Esophagus muscularis mucosa (tissue), 4 donors: ENCODE results near the gene DIAPH3. TPM values are rescaled to one million over a fixed set of nuclear protein-coding genes. Genes with fewer than 3 reads are reported as not detected.

Source experiments
- DNase-seq: peaks from one replicate; pipeline ENCODE4 v3.0.0-alpha.2; 2017; ENCODE audit errors: extremely low spot score
- H3K27ac ChIP-seq, 4 donors: fragments of 200-600 bp; sonication (generic); replicated peaks in 1 of 4; 1 replicate in 3 of 4; 2 replicates in 1 of 4; pipeline ENCODE4 v1.5.1; 2016 to 2019; ENCODE audit warnings: mild to moderate bottlenecking in 1 of 4
- H3K27me3 ChIP-seq, 4 donors: fragments of 200-600 bp; sonication (generic); one replicate each; pipeline versions ENCODE4 v1.5.1 to v1.6.0; 2016 to 2019
- H3K36me3 ChIP-seq, 4 donors: fragments of 200-600 bp; sonication (generic); one replicate each; pipeline ENCODE4 v1.5.1; 2016 to 2019
- H3K4me1 ChIP-seq, 4 donors: fragments of 200-600 bp; sonication (generic); one replicate each; pipeline ENCODE4 v1.5.1; 2016 to 2019
- H3K4me3 ChIP-seq, 4 donors: fragments of 200-600 bp; sonication (generic); 1 replicate in 2 of 4; 2 replicates in 2 of 4; pipeline ENCODE4 v1.5.1; 2016 to 2019; ENCODE audit warnings: mild to moderate bottlenecking in 4 of 4, moderate library complexity in 1 of 4
- H3K9me3 ChIP-seq, 4 donors: fragments of 200-600 bp; sonication (generic); 1 replicate in 3 of 4; 2 replicates in 1 of 4; pipeline ENCODE4 v1.5.1; 2016 to 2019
- EP300 ChIP-seq: sonication (generic); formaldehyde crosslinking; IDR thresholded peaks from one replicate; pipeline ENCODE4 v1.6.1; 2017; ENCODE audit warnings: antibody characterized with exemption
- POLR2A ChIP-seq: fragments of 450-650 bp; IDR thresholded peaks from one replicate; pipeline ENCODE4 v1.6.1; 2017; ENCODE audit warnings: antibody characterized with exemption, moderate library complexity, mild to moderate bottlenecking, low read depth
- POLR2AphosphoS5 ChIP-seq, 2 donors: sonication (generic); formaldehyde crosslinking; IDR thresholded peaks; one replicate each; pipeline ENCODE4 v1.6.1; 2017; ENCODE audit warnings: antibody characterized with exemption in 2 of 2
- WGBS: methylation state at CpG from one replicate; pipeline ENCODE4 v1.1.5; 2018; 5-methylcytosine and 5-hydroxymethylcytosine counted together
- intact Hi-C: fragments of 100-400 bp; cut with DNase I; formaldehyde crosslinking; loops from one replicate; pipeline ENCODE4 v1.15.1; 2023
- total RNA-seq, 4 donors: library from RNA; depleted of rRNA; stranded (reverse); fragments of >200 nt; gene quantifications; one replicate each; pipeline versions ENCODE4 v1.1.0 to v1.2.1, GENCODE V29; 2016
- TF ChIP-seq, protein P1 (sequence below), 3 experiments: fragments of 200-600 bp in 2 of 3; fragments of 450-650 bp in 1 of 3; sonication (generic) in 2 of 3; IDR thresholded peaks; one replicate each; pipeline ENCODE4 v1.5.1; 2017 to 2019; ENCODE audit warnings: antibody characterized with exemption in 3 of 3, mild to moderate bottlenecking in 2 of 3, moderate library complexity in 1 of 3

The DIAPH3 gene
- total RNA-seq, 4 donors from 2014 or later = under 0.01 to 1.0 (median 0.41) TPM

DNA sequence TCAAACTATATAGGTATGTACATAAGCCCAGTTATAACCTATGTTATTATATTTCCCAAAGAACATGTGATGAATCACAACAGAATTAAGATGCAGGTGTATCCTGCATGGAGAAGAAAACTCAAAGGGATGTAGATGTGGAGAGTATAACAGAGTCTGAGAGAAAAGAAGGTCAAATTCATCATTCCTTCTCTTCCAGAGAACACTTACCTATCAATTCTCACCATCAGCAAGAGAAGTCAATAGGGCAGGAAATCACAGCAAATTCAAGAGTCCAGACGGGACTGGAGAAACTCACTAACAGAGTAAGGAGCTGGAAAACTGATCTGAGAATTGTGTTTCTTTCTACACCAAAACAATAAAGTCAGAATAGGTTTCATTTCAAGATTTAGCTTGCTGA lies 28.4 kb downstream of the DIAPH3 start:
- H3K9me3 ChIP-seq = no peaks in the 10 kb centered on the region
- no peak for TF ChIP-seq POLR2A
- TF ChIP-seq, protein P1, sequence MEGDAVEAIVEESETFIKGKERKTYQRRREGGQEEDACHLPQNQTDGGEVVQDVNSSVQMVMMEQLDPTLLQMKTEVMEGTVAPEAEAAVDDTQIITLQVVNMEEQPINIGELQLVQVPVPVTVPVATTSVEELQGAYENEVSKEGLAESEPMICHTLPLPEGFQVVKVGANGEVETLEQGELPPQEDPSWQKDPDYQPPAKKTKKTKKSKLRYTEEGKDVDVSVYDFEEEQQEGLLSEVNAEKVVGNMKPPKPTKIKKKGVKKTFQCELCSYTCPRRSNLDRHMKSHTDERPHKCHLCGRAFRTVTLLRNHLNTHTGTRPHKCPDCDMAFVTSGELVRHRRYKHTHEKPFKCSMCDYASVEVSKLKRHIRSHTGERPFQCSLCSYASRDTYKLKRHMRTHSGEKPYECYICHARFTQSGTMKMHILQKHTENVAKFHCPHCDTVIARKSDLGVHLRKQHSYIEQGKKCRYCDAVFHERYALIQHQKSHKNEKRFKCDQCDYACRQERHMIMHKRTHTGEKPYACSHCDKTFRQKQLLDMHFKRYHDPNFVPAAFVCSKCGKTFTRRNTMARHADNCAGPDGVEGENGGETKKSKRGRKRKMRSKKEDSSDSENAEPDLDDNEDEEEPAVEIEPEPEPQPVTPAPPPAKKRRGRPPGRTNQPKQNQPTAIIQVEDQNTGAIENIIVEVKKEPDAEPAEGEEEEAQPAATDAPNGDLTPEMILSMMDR (IDR thresholded peaks at IDR 0.05) = no peak
- no peak for TF ChIP-seq POLR2AphosphoS5 (IDR thresholded peaks at IDR 0.05)
- TF ChIP-seq EP300 = no peak
- H3K27ac ChIP-seq = no peak overlapping the region
- H3K4me1 ChIP-seq = no peaks in the 10 kb centered on the region
- intact Hi-C loops = no loop called here
- H3K4me3 ChIP-seq = no peak overlapping the region
- no peaks in the 10 kb centered on the region for H3K27me3 ChIP-seq
- WGBS = 32% methylated on average over 1 of the region's 1 CpG
- DNase-seq = no peak
- H3K36me3 ChIP-seq = no peaks in the 10 kb centered on the region

DNA sequence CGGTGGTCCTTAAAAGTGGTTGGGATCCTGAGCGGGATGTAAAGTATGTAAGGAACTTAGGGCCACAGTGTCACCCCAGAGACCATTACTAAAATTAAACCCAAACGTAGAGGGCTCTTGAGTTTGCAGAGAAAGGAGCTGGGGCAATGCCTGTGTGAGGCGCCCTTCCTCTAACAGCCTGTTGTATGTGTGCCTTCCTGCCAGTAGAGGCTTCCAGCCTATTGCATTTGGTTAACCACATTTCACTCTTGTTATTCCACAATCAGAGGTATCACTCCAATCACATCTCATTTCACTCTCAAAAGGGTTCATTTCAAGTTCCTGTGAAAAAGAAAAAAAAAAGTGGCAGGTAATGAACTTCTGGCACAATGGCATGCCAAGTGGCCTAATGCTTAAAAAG lies 29.4 kb downstream of the DIAPH3 start:
- H3K4me1 ChIP-seq = no peaks in the 10 kb centered on the region
- intact Hi-C loops = no loop called here
- no peaks in the 10 kb centered on the region for H3K27me3 ChIP-seq
- H3K36me3 ChIP-seq = no peaks in the 10 kb centered on the region
- no peak for TF ChIP-seq POLR2A
- TF ChIP-seq, protein P1 (IDR thresholded peaks at IDR 0.05) = no peak
- no peak for TF ChIP-seq POLR2AphosphoS5 (IDR thresholded peaks at IDR 0.05)
- no peaks in the 10 kb centered on the region for H3K9me3 ChIP-seq
- H3K4me3 ChIP-seq = no peak overlapping the region
- DNase-seq = no peak
- WGBS = 88% methylated on average over 4 of the region's 4 CpGs
- no peak overlapping the region for H3K27ac ChIP-seq

DNA sequence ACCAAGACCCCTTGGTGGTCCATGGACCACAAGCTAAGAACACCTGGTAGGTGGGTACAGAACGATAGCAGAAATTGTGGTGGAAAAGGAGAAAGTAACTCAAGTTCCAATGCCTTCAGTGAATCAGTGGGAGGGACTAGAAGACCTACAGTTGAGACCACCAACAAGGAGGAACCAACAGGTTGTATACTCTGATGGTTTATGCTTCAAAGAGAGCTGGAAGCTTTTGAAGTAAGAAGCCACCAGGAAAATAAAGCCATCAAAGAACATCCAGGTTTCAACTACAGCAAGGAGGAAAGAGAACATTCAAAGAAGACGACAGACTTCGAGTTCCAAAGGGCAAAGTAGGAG lies 42.4 kb downstream of the DIAPH3 start:
- Histone ChIP-seq H3K27ac (no peak overlapping the region), H3K27me3 (no peaks in the 10 kb centered on the region), H3K4me3 (no peak overlapping the region), H3K9me3 (peaks cover 0 to 2% (median 0%) of the 10 kb centered on the region in 4 donors), H3K4me1 (no peaks in the 10 kb centered on the region), H3K36me3 (no peaks in the 10 kb centered on the region)
- no peak for DNase-seq
- 90% methylated on average over 3 of the region's 3 CpGs for WGBS
- TF ChIP-seq POLR2A (no peak), POLR2AphosphoS5 (IDR thresholded peaks at IDR 0.05) (no peak), EP300 (no peak)
- TF ChIP-seq, protein P1 (IDR thresholded peaks at IDR 0.05) = no peak
- intact Hi-C loops = no loop called here

DNA sequence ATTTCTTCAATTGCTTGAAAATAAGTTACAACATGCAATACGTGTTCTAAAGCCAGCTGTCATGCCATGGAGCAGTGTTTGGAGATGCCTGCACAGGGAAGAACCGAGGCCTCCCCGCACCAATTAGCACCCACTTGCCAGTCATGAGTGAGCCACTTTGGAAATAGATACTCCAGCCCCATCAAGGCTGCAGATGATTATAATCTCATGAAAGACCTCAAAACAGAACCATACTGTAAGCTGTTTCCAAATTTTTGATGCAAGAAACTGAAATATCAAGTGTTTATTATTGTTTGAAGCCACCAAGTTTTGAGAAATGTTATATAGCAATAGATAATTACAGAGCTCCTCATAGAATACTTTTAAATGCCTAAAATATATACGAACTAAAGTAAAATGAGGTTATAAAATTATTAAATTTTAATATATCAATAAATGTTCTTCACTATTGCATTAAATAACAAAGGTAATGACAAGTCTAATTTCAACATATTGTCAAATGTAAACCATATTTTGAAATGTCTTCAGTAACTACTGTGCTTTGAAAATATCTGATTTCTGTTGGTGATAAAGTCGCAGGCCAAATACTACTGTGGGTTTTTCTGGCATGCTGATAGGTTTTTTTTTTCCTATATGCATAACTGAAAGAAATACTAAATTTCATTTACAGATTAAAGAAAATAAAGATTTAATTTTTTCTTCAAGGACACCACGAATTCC lies 43.0 kb downstream of the DIAPH3 start:
- no peak overlapping the region for H3K4me3 ChIP-seq
- H3K9me3 ChIP-seq = no peaks in the 10 kb centered on the region
- H3K27ac ChIP-seq = no peak overlapping the region
- H3K27me3 ChIP-seq = no peaks in the 10 kb centered on the region
- TF ChIP-seq POLR2A (no peak), EP300 (no peak), POLR2AphosphoS5 (IDR thresholded peaks at IDR 0.05) (no peak)
- TF ChIP-seq, protein P1 (IDR thresholded peaks at IDR 0.05) = no peak
- intact Hi-C loops = no loop called here
- H3K4me1 ChIP-seq = no peaks in the 10 kb centered on the region
- 94% methylated on average over 6 of the region's 6 CpGs for WGBS
- no peaks in the 10 kb centered on the region for H3K36me3 ChIP-seq
- no peak for DNase-seq
